Testis (tissue), 3 donors: Measurements from ENCODE around the gene IQSEC3. TPM values are rescaled to one million over a fixed set of nuclear protein-coding genes. Genes with fewer than 3 reads are reported as not detected.

Experiments used
- DNase-seq: peaks from one replicate; pipeline ENCODE4 v3.0.0-alpha.2; 2019
- H3K27ac ChIP-seq, 2 donors: fragments of 200-600 bp; sonication (generic); one replicate each; pipeline ENCODE4 v1.5.1; 2019
- H3K27me3 ChIP-seq: fragments of 200-600 bp; sonication (generic); one replicate; pipeline ENCODE4 v1.5.1; 2019
- H3K36me3 ChIP-seq: fragments of 200-600 bp; sonication (generic); one replicate; pipeline ENCODE4 v1.5.1; 2017; ENCODE audit warnings: low read depth; ENCODE audit errors: missing control alignments
- H3K4me1 ChIP-seq: fragments of 200-600 bp; sonication (generic); one replicate; pipeline ENCODE4 v1.5.1; 2019
- H3K4me3 ChIP-seq, 2 donors: fragments of 200-600 bp; sonication (generic); one replicate each; pipeline ENCODE4 v1.5.1; 2017 to 2019
- H3K9me3 ChIP-seq: fragments of 200-600 bp; sonication (generic); one replicate; pipeline ENCODE4 v1.5.1; 2017
- CTCF ChIP-seq, 3 experiments: fragments of 450-650 bp in 2 of 3; fragments of 200-600 bp in 1 of 3; sonication (generic) in 1 of 3; IDR thresholded peaks; one replicate each; pipeline ENCODE4 v1.5.1; 2016 to 2019; ENCODE audit warnings: antibody characterized with exemption in 3 of 3, mild to moderate bottlenecking in 2 of 3, moderate library complexity in 1 of 3
- POLR2A ChIP-seq: fragments of 450-650 bp; IDR thresholded peaks from one replicate; pipeline ENCODE4 v1.6.1; 2017; ENCODE audit warnings: antibody characterized with exemption, mild to moderate bottlenecking, moderate library complexity
- WGBS, 2 donors: methylation state at CpG; one replicate each; pipeline ENCODE4 v1.1.5; 2018; 5-methylcytosine and 5-hydroxymethylcytosine counted together
- intact Hi-C: fragments of 100-400 bp; cut with DNase I; formaldehyde crosslinking; loops from one replicate; pipeline ENCODE4 v1.15.1; 2023; ENCODE audit warnings: low total_unique reads
- polyA plus RNA-seq: library from polyadenylated mRNA; stranded (reverse); fragments of 350-450 nt; fragmentation: Illumina TruSeq; extraction: RNeasy Lipid Tissue Mini Kit (QIAGEN cat#74804); gene quantifications from one replicate; pipeline ENCODE4 v1.2.3, GENCODE V29; 2014; ENCODE audit warnings: low read depth, low replicate concordance; ENCODE audit not compliant: insufficient read depth
- total RNA-seq, 2 donors: library from RNA; depleted of rRNA; stranded (reverse); fragments of >200 nt; gene quantifications; one replicate each; pipeline ENCODE4 v1.2.3, GENCODE V29; 2016

IQSEC3 gene
- total and polyA plus RNA-seq, 3 donors from 2014 or later: 3.9 to 12.2 (median 4.5) TPM

- intact Hi-C loops: no loop called here
- no peak for DNase-seq
- H3K9me3 ChIP-seq: no peaks in the 10 kb centered on the region
Observed at GRCh38 chr12:80681-81190, 14.2 kb downstream of the IQSEC3 start.

GRCh38 chr12:82740-83139 lies 16.2 kb downstream of the IQSEC3 start:
- Histone ChIP-seq H3K4me1 (peaks cover 6% of the 10 kb centered on the region), H3K27ac (no peak overlapping the region), H3K4me3 (no peak overlapping the region), H3K27me3 (no peaks in the 10 kb centered on the region), H3K36me3 (no peaks in the 10 kb centered on the region), H3K9me3 (no peaks in the 10 kb centered on the region)
- no peak for DNase-seq
- WGBS, 2 donors: 75 to 77% methylated on average over 5 to 7 of the region's 7 CpGs
- intact Hi-C loops: no loop called here
- TF ChIP-seq POLR2A: no peak

More at GRCh38 chr12:80681-81190, 14.2 kb downstream of the IQSEC3 start:
- Histone ChIP-seq H3K4me3 (no peak overlapping the region), H3K4me1 (no peaks in the 10 kb centered on the region), H3K27me3 (no peaks in the 10 kb centered on the region), H3K27ac (no peak overlapping the region), H3K36me3 (no peaks in the 10 kb centered on the region)
- TF ChIP-seq POLR2A (no peak), CTCF (IDR thresholded peaks at IDR 0.05) (no peak)
- 75 to 84% methylated on average over 6 of the region's 6 CpGs for WGBS, 2 donors

GRCh38 chr12:84056-84455 lies 17.5 kb downstream of the IQSEC3 start:
- intact Hi-C loops: no loop called here
- H3K4me3 ChIP-seq: no peak overlapping the region
- no peaks in the 10 kb centered on the region for H3K9me3 ChIP-seq
- no peak overlapping the region for H3K27ac ChIP-seq
- no peaks in the 10 kb centered on the region for H3K27me3 ChIP-seq
- 68 to 78% methylated on average over 6 of the region's 6 CpGs for WGBS, 2 donors
- peaks cover 8% of the 10 kb centered on the region for H3K4me1 ChIP-seq
- H3K36me3 ChIP-seq: no peaks in the 10 kb centered on the region
- TF ChIP-seq POLR2A (no peak), CTCF (IDR thresholded peaks at IDR 0.05) (no peak)
- peak; percentile 58 for DNase-seq

- H3K27ac ChIP-seq: no peak overlapping the region
- H3K4me3 ChIP-seq: no peak overlapping the region
- no peaks in the 10 kb centered on the region for H3K36me3 ChIP-seq
- intact Hi-C loops: no loop called here
- no peak for DNase-seq
- no peaks in the 10 kb centered on the region for H3K27me3 ChIP-seq
- TF ChIP-seq CTCF (IDR thresholded peaks at IDR 0.05) (no peak), POLR2A (no peak)
- peaks cover 8% of the 10 kb centered on the region for H3K4me1 ChIP-seq
- 84 to 88% methylated on average over 9 of the region's 9 CpGs for WGBS, 2 donors
- no peaks in the 10 kb centered on the region for H3K9me3 ChIP-seq
Observed at GRCh38 chr12:85191-85666, 18.7 kb downstream of the IQSEC3 start.

GRCh38 chr12:87315-87714 lies 20.7 kb downstream of the IQSEC3 start:
- Histone ChIP-seq H3K27ac (no peak overlapping the region), H3K4me1 (peaks cover 8% of the 10 kb centered on the region), H3K9me3 (no peaks in the 10 kb centered on the region), H3K4me3 (no peak overlapping the region), H3K36me3 (no peaks in the 10 kb centered on the region), H3K27me3 (no peaks in the 10 kb centered on the region)
- TF ChIP-seq CTCF (IDR thresholded peaks at IDR 0.05): no peak
- intact Hi-C loops: no loop called here
- no peak for DNase-seq
- WGBS, 2 donors: 11 to 33% methylated on average over 2 of the region's 2 CpGs
